Kidney tubule cell (primary cell): ENCODE measurements around the gene ZNF724.
"Not testable (repeated sequence)": the region's sequence is repeated elsewhere in the genome, so short reads cannot be mapped to it uniquely, and the experiment has no call there.

Experiments
- DNase-seq: peaks from one replicate; pipeline ENCODE4 v3.0.0-alpha.2; 2018; ENCODE audit warnings: low spot score

Gene ZNF724

DNA sequence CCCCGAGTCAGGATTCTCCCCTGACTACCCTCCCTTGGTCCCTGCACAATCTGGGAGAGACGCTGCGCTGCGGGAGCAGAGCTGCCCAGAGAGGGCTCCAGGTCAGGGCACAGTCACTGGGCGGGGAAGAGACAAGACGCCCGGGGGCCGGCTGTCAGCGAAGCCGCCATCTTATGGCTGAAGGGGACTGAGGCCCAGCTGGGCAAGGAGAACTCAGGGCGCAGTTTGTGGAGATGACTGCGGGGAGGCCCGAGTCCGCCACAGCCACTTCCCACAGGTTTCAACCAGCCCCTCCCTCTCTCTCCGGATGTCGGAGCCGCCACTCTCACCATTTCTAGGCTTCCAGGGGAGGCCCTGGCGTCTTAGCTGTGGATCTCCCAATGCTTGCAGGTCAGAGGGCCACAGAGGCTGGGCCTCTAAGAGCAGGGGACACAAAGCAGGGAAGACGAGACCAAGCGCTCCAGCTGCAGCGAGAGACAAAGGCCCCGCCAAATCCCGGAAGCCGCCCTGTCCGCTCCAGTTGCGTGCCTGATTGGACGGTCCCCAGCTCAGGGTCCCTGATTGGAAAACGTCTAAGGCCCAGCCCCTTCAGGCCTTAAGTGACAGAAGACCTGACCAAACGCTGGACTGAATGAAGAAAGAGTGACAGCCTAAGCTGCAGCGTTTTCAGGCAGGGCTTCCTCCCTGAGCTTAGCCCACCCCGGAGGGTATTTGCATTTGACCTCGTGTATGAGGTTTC, at the start of gene ZNF724:
TSS of gene ZNF724 (minus strand) at position 484 of the 739 bp plus-strand sequence. CDS start at position 332, 152 bp downstream.
- DNase-seq, result peak; percentile 98

DNA sequence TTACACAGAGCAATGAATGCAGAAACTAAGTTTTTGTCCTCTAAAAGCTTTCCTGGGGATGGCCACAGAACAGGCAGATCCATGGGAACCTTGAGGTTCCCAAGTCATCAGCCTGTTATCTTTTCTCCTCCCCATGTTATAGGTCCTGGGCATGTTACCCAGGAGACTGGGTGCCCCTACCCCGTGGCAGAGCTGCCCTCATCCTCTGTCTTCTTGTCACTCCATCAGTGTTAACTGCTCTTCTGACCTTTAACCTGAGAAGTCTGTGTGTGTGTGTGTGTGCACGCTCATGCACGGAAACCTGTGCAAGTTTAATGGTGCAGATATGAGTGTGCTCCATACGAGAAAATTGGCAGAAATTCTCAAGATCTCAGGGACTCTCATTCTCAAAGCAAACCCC, 43.9 kb upstream of the ZNF724 start:
- no peak for DNase-seq

DNA sequence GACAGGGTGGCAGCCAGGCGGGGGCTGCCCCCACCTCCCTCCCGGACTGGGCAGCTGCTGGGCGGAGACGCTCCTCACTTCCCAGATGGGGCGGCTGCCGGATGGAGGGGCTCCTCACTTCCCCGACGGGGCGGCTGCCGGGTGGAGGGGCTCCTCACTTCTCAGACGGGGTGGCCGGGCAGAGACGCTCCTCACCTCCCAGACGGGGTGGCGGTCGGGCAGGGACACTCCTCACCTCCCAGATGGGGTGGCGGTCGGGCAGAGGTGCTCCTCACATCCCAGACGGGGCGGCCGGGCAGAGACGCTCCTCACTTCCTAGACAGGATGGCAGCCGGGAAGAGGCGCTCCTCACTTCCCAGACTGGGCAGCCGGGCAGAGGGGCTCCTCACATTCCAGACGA, 39.8 kb upstream of the ZNF724 start:
- DNase-seq, result not testable (repeated sequence)

DNA sequence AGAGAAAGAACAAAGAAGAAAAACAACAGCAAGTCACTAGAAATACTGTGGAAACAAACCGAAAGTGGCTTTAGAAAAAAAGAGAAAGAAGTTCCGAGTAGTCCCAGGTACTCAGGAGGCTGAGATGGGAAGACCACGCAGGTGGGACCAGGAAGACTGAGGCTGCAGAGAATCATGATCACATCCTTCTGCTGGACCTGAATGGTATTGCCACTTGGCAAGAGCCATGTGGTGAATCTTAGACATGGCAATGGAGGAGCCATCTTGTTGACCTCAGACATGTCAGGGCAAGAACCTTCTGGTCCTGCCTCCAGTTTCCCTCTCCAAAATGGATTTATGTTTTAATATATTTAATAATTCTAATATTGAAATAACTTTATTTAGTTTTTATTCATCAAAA, 37.4 kb upstream of the ZNF724 start:
- DNase-seq, result no peak

DNA sequence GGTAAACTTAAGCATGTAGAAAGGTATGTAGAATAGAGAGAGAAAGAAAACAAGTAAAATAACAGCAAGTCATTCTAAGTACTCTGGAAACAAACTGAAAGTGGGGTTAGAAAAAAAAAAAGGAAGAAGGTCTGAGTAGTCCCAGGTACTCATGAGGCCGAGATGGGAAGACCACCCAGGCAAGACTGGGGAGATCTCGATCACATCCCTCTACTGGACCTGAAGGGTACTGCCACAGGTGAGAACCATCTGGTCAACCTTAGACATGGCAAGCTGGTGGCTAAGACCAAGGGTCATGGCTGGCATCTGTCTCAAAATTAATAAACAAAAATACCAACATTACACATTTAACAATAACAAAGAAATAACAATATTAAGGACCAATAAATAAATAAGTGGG, 36.3 kb upstream of the ZNF724 start:
- no peak for DNase-seq

DNA sequence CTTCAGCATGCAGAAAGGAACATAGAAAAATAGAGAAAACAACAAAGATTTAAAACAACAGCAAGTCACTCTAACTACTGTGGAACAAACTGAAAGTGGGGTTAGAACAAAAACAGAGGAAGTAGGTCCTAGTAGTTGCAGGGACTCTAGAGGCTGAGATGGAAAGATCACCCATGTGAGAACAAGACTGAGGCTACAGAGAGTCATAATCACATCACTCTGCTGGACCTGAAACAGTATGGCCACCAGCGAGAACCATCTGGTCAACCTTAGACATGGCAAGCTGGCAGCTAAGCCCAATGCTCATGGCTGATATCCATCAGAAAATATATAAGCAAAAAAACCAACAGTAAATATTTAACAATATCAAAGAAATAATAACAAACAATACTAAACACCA, 35.8 kb upstream of the ZNF724 start:
- no peak for DNase-seq

DNA sequence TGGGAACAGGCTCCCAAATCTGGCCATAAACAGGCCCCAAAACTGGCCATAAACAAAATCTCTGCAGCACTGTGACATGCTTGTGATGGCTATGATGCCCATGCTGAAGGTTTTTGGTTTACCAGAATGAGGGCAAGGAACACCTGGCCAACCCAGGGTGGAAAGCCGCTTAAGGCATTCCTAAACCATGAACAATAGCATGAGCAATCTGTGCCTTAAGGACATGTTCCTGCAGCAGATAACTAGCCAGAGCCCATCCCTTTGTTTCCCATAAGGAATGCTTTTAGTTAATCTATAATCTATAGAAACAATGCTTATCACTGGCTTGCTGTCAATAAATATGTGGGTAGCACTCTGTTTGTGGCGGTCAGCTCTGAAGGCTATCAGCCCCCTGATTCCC, 35.1 kb upstream of the ZNF724 start:
- DNase-seq, result peak; percentile 41

GRCh38 chr19:23283925-23284324, 33.7 kb upstream of the ZNF724 start:
- peak; percentile 40 for DNase-seq

DNA sequence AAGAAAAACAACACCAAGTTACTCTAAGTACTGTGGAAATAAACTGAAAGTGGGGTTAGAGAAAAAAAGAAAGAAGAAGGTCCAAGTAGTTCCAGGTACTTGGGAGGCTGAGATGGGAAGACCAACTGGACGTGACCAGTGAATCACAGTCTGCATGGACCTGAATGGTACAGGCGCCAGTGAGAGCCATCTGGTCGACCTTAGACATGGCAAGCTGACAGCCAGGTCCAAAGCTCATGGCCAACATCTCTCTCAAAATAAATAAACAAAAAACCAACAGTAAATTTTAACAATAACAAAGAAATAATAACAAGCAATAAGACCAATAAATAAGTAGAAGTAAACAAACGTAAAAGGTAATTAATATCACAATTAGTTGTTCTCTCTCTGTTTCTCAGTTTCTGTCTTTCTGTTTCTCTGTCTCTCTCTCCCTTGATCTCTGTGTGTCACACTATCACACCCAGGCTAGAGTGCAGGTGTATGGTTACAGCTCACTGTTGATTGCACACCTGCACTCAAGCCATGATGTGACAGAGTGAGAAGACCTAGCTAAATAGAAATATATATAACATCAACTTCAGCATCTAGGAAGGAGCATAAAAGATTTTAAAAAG, 31.6 kb upstream of the ZNF724 start:
- DNase-seq, result no peak

DNA sequence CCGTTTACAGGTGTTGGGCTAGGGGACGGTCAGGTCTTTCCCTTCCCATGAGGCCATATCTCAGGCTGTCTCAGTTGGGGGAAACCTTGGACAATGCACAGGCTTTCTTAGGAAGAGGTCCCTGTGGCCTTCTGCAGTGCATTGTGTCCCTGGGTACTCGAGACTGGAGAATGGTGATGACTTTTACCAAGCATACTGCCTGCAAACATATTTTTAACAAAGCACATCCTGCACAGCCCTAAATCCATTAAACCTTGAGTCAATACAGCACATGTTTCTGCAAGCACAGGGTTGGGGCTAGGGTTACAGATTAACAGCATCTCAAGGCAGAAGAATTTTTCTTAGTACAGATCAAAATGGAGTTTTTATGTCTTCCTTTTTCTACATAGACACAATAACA, 27.9 kb upstream of the ZNF724 start:
- not testable (repeated sequence) for DNase-seq

- peak; percentile 89 for DNase-seq
Observed at GRCh38 chr19:23273590-23274412, 23.6 kb upstream of the ZNF724 start.

GRCh38 chr19:23273022-23273589, 22.9 kb upstream of the ZNF724 start:
- no peak for DNase-seq

GRCh38 chr19:23263870-23264590, 13.8 kb upstream of the ZNF724 start:
- peak; percentile 12 for DNase-seq

DNA sequence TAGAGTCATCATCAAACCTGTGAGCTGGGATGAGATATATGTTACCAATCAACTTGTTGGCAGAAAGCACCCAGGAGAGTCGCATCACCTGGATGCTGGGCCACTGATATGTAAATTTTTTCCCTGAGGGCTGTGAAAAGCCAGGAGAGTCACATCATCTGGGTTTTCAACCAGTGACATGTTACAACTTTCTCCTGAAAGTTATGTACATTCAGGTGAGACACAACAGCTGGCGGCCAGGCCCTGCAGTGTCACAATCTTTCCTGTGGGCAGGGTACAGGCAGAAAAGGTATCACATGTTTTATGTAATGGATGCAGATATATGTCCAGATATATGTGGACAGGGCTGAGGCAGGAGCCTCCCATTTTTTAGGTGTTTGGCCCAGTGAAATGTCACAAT, 13.2 kb upstream of the ZNF724 start:
- DNase-seq, result no peak

DNA sequence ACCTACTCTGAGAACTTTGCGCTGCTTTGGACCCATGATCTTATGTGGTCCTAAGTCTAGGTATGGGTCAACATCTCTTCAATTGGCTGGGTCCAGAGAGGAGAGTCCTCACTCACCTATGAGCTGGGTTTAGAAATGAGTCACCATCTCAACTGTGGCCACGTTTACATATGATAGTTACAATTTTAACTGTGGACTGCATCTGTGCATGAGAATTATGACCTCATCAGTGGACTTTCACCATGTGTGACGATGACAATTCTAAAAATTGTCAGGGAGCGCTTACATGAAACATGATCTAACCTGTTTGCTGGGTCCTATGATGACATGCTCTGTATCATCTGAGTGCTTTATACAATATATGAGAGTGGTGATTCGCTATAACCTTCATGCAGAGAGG, 12.7 kb upstream of the ZNF724 start:
- DNase-seq, result no peak

- no peak for DNase-seq
Observed at GRCh38 chr19:23261496-23262020, 11.4 kb upstream of the ZNF724 start.

DNA sequence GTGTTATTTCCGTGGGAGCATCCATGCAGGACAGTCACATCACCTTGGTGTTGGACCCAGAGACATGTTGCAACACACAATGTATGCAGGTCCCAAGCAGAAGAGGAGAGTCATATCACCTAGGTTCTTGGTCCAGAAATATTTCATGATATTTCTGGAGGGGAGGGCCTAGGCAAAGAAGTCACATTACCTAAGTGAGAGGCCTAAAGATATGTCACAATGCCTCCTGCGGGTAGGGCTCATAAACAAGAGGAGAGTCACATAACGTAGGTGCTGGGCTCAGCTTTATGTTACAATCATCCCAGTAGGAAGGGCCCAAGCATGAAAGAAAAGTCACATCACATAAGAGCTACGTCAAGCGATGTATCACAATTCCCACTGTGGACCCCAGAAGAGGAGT, 10.8 kb upstream of the ZNF724 start:
- DNase-seq, result no peak

DNA sequence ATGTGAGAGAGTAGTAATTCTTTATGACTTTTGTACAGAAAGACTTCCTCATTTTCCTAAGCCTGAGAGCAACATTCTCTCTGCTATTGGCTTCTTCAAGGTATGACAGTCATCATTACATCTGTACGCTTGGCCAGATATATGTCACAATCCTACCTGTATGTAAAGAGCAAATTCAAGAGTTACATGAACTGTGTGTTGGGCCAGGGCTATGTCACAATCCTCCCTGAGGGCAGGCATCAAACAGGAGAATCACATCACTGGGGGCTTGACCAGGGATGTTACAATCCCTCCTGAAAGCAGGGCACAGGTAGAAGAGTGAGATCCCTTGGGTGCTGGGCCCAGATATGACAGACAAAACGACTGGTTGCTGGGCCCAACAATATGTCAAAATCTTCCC, 9.8 kb upstream of the ZNF724 start:
- no peak for DNase-seq

DNA sequence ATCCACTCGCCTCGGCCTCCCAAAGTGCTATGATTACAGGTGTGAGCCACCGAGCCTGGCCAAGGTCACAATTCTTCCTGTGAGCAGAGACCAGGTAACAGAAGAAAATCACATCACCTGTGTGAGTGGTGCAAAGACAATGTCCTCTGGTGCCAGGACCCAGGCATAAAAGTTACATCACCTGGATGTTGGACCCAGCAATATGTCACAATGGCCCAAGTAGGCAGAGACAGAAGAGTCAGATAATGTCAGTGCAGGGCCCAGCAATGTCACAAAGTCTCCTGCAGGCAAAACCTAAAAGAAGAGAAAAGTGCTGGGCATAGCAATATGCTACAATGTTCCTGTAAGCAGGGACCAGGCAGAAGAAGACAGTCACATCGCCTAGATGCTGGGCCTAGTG, 5.5 kb upstream of the ZNF724 start:
- no peak for DNase-seq

GRCh38 chr19:23254141-23254910, 4.1 kb upstream of the ZNF724 start:
- no peak for DNase-seq

DNA sequence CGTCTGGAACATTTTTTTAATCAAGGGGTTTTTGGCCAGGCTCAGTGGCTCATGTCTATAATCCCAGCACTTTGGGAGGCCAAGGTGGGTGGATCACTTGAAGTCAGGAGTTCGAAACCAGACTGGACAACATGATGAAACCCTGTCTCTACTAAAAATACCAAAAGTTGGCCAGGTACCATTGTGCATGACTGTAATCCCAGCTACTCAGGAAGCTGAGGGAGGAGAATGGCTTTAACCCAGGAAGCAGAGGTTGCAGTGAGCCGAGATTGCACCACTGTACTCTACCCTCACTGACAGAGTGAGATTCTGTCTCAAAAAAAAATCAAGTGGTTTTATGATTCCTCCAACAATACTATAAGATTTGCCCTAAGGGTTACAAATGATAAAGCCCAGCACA, 3.1 kb upstream of the ZNF724 start:
- not testable (repeated sequence) for DNase-seq
